ENCODE measurements around the gene SMIM33.
A peak's percentile ranks its signal among the peaks of the same experiment; 100 is the strongest.

Gene SMIM33

DNA sequence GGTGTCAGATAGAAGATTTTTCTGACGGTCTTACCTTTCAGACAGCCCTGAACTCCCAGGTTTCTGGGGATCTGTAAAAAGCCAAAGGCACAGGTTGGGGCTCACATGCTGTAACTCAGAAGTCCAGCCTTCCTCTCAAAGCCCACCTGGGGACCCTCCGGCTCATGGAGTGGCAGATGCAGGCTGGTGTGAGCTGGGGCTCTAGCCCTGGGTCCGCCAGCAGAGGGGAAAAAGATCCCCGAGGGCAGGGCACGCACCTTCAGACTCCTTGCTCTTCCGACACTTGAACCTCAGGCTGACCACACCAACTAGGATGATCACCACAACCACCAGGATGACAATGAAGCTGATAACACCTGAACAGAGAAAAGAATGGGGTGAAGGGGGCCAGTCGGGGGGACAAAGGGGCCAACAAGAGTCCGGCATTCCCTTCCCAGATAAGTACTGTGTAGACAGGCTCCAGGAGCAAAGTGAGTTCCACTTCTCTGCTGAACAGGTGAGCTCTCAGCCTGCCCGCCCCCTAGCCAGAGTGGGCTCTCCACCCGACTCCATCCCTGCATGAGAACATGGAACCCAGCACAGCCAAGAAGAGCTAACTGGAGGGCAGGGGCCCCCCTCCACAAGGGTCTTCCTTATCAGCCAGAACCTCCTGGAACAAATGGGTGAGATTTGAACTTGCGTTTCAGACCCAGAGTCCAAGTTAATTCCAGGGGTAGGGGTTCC, 16.1 kb upstream of the SMIM33 start:
- Histone ChIP-seq H3K27me3 (replicated peaks; ENCODE audit: control insufficient read depth, insufficient read depth, low read length) (no peaks in the 10 kb centered on the region), H3K36me3 (ENCODE audit: control insufficient read depth, insufficient read depth, low read length) (no peaks in the 10 kb centered on the region), H3K4me3 (replicated peaks; ENCODE audit: low read depth, low read length) (no peak overlapping the region)
- TF ChIP-seq, protein P1, sequence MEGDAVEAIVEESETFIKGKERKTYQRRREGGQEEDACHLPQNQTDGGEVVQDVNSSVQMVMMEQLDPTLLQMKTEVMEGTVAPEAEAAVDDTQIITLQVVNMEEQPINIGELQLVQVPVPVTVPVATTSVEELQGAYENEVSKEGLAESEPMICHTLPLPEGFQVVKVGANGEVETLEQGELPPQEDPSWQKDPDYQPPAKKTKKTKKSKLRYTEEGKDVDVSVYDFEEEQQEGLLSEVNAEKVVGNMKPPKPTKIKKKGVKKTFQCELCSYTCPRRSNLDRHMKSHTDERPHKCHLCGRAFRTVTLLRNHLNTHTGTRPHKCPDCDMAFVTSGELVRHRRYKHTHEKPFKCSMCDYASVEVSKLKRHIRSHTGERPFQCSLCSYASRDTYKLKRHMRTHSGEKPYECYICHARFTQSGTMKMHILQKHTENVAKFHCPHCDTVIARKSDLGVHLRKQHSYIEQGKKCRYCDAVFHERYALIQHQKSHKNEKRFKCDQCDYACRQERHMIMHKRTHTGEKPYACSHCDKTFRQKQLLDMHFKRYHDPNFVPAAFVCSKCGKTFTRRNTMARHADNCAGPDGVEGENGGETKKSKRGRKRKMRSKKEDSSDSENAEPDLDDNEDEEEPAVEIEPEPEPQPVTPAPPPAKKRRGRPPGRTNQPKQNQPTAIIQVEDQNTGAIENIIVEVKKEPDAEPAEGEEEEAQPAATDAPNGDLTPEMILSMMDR (IDR thresholded peaks at IDR 0.05; ENCODE audit: insufficient read depth, low read length, poor library complexity, severe bottlenecking), result no peak
- no peak for DNase-seq (ENCODE audit: extremely low read depth, insufficient read length)

DNA sequence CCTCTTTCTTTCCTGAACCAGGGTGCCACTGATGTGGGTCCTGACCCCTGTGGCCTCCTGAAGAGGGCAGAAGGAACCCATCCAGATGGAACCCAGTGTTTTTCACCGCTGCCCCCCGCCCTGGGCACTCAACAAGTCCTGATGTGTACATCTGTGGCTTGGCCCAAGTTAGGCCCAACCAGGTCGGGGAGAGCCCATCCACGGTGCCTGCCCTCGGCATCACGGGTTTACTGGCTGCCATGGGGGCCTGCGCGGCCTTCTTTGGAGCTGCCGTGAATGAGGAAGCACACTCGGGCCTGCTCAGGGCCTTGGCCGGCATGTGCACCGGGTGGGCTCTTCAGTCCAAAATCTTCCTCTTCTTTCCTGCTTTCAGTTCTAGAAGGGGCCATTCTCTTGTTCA, 14.0 kb upstream of the SMIM33 start:
- TF ChIP-seq, protein P1 (IDR thresholded peaks at IDR 0.05; ENCODE audit: insufficient read depth, low read length, poor library complexity, severe bottlenecking), result no peak
- H3K36me3 ChIP-seq (ENCODE audit: control insufficient read depth, insufficient read depth, low read length), result no peaks in the 10 kb centered on the region
- no peaks in the 10 kb centered on the region for H3K27me3 ChIP-seq (replicated peaks; ENCODE audit: control insufficient read depth, insufficient read depth, low read length)

DNA sequence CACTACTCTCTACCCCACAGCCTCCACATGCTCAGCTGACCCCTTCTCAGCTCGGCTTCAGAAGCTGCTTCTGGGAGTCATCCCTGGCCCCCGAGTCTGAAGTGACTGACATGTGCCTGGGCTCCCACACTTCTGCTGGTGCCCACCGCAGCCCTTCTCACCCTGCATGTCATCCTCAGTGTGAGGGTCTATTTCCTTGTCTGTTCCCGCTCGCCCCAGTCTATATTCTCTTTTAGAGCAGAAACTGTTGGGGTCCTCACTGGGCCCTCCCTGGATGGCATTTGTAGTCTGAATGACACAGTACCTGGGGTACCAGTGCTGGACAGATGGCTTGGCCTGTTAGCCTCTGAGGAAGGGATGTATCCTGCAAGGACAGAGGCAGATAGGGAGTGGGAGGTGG, 13.6 kb upstream of the SMIM33 start:
- Histone ChIP-seq H3K27me3 (replicated peaks; ENCODE audit: control insufficient read depth, insufficient read depth, low read length) (no peaks in the 10 kb centered on the region), H3K4me3 (replicated peaks; ENCODE audit: low read depth, low read length) (no peak overlapping the region), H3K36me3 (ENCODE audit: control insufficient read depth, insufficient read depth, low read length) (no peaks in the 10 kb centered on the region)
- DNase-seq (ENCODE audit: extremely low read depth, insufficient read length), result no peak
- TF ChIP-seq, protein P1 (IDR thresholded peaks at IDR 0.05; ENCODE audit: insufficient read depth, low read length, poor library complexity, severe bottlenecking), result no peak

More for the DNA sequence above, 14.0 kb upstream of the SMIM33 start:
- H3K4me3 ChIP-seq (replicated peaks; ENCODE audit: low read depth, low read length), result no peak overlapping the region
- no peak for DNase-seq (ENCODE audit: extremely low read depth, insufficient read length)

DNA sequence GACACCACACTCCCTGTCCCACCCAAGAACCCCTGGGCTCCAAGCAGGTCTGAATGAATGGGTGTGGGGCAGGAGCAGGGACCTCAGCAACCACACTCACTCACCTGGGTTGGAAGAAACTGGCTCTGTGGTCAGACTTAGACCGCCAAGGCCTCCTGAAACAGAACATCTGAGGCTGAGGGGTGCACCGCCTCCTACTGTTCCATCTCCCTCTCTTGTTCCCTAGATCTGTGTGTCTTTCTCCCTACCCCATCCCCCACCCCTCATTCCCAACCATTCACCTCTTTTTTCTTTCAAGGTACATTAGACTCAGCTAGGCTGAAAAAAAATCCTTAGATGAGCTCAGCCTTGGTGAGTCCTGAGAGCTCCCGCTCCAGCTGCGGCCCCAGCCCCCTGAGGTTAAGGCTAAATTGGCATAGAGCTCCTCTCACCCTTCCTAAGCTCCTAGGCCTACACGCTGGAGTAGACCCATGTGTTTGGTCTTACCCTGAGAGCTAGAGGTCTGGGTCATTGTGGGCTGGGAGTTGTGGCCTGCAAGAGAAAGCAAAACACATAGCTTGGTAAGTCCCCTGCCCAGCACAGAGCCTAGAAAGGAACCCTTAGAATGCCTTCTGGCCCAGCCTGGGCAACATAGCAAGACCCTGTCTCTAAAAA, 13.0 kb upstream of the SMIM33 start:
- TF ChIP-seq, protein P1 (IDR thresholded peaks at IDR 0.05; ENCODE audit: insufficient read depth, low read length, poor library complexity, severe bottlenecking), result peak; percentile 34
- Histone ChIP-seq H3K4me3 (replicated peaks; ENCODE audit: low read depth, low read length) (no peak overlapping the region), H3K27me3 (replicated peaks; ENCODE audit: control insufficient read depth, insufficient read depth, low read length) (no peaks in the 10 kb centered on the region), H3K36me3 (ENCODE audit: control insufficient read depth, insufficient read depth, low read length) (no peaks in the 10 kb centered on the region)
- DNase-seq (ENCODE audit: extremely low read depth, insufficient read length), result no peak

DNA sequence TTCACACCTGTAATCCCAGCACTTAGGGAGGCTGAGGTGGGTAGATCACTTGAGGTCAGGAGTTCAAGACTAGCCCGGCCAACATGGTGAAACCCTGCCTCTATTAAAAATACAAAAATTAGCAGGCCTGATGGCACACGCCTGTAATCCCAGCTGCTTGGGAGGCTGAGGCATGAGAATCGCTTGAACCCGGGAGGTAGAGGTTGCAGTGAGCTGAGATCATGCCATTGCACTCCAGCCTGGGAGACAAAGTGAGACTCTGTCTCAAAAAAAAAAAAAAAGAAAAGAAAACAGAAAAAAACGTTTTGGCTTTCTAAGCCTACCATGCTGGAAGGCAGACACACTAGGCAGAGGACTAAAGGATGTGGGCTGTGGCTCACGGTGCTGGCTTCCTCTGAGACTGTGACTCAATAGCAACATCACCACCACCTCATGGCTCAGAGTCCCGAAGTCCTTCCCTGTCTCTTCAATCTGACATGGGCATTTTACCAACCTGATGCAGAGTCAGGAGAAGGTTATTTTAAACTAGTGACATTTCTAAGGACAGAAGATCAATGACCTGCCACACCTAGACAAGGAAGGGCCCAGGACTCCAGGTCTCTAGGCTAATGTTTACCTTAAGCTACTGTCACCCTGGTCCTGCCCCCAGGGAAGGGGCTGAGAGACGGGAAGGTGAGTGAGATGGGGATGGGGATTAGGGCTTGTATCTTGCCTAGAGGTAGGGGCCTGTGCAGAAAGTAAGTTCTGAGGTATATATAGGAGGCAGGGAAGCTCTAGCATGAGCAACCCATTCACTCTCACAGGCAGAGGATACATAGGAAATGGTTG, 12.0 kb upstream of the SMIM33 start:
- no peak overlapping the region for H3K4me3 ChIP-seq (replicated peaks; ENCODE audit: low read depth, low read length)
- peak; percentile 59 for DNase-seq (ENCODE audit: extremely low read depth, insufficient read length)
- H3K27me3 ChIP-seq (replicated peaks; ENCODE audit: control insufficient read depth, insufficient read depth, low read length), result no peaks in the 10 kb centered on the region
- TF ChIP-seq, protein P1 (IDR thresholded peaks at IDR 0.05; ENCODE audit: insufficient read depth, low read length, poor library complexity, severe bottlenecking), result no peak
- no peaks in the 10 kb centered on the region for H3K36me3 ChIP-seq (ENCODE audit: control insufficient read depth, insufficient read depth, low read length)
